C4-2B (cell line): ENCODE data around the gene FSTL4.

Source experiments
- H3K27ac ChIP-seq: fragments of 450-650 bp; 2 replicates; pipeline ENCODE4 v1.5.1; 2017
- CTCF ChIP-seq: fragments of 450-650 bp; conservative IDR thresholded peaks from 2 replicates; pipeline ENCODE4 v1.5.1; 2017; ENCODE audit warnings: mild to moderate bottlenecking
- ZFX ChIP-seq: fragments of 450-650 bp; IDR thresholded peaks from 2 replicates; pipeline ENCODE4 v1.6.1; 2017

The FSTL4 gene

GRCh38 chr5:133402775-133403174, 209.6 kb downstream of the FSTL4 start:
- TF ChIP-seq ZFX = no peak
- no peak for TF ChIP-seq CTCF
- H3K27ac ChIP-seq = no peak overlapping the region

DNA sequence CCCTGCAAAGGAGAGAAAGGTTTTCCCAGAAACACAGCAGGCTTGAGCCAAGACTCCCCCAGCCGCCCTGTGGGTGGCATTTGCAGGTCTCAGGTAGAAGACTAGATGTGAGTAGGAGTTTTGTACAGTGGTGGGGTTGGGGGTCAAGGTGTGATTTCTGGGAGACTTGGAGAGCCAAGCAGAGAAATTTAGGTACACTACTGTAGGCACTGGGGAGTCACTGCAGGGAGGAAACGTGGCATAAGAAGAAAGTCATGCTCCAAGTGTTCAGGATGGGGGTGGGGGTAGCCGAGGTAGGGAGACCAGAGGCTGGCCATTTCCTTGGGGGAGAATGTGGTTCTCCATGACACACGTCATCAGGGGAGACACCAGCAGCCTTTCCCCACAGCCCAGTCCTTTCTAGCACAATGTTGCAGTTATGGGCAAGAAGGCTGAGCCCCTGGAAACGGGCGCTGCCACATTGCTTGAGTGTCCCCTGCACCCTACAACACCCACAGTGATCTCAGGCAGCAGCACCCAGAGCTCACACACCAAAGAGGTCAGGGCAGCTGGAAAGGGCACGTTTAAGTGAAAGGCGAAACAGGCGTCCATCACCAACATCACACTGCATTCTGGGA, 210.5 kb downstream of the FSTL4 start:
- TF ChIP-seq ZFX (no peak), CTCF (no peak)
- H3K27ac ChIP-seq = no peak overlapping the region

- no peak overlapping the region for H3K27ac ChIP-seq
- TF ChIP-seq CTCF (no peak), ZFX (no peak)
Measured at GRCh38 chr5:133400831-133401351, 211.4 kb downstream of the FSTL4 start.

DNA sequence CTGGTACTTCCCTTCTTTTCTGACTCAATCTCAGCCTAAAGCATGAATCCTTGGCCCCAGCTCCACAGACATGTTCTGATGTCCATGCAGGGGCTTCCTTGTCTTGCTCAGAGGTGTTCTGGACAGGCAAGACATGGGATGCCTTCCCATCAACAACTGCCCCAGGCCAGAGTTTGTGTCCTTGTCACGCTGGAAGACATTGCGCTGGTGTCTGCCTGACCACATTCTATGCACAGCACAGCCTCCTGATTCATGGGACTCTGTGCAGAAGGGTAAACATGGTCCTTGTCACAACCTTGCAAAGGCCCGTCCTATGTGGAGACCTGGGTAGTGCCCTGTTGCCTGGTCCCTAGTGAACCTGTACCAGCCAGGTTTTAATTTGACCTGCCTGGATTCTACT, 212.2 kb downstream of the FSTL4 start:
- H3K27ac ChIP-seq = no peak overlapping the region
- TF ChIP-seq CTCF = no peak
- no peak for TF ChIP-seq ZFX

DNA sequence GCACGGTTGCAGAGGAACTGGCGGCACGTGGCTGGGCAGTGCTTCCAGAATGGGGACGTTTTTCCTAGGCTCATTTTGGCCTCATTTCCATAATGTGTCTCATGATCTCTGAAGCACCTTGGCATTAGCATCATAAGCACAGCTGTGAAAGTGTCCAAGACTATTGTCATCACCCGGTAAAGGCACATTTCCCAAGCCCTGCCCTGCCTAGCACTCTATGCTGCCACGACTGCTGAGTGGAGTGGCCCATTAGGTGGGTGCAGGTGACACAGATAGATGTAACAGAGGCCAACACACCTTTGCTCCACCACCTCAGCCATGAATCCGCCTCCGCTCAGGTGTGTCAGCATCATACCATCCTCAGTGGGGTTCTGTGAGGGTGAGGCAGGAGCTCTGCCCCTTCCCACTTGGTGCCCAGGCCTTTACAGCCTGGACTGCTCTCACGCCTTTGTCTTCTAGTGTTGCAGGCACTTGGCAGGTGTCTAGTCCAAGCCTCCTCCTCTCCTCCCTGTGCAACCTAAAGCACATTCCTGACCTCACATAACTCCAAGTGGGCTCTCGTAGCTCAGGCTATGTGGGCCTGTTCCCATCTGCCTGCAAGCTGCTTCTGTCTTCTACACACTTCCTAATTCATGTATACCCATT, 213.0 kb downstream of the FSTL4 start:
- H3K27ac ChIP-seq = no peak overlapping the region
- TF ChIP-seq CTCF (no peak), ZFX (no peak)

GRCh38 chr5:133398646-133399101, 213.7 kb downstream of the FSTL4 start:
- H3K27ac ChIP-seq = no peak overlapping the region
- TF ChIP-seq ZFX (no peak), CTCF (no peak)

- no peak for TF ChIP-seq CTCF
- TF ChIP-seq ZFX = no peak
- H3K27ac ChIP-seq = no peak overlapping the region
Measured at GRCh38 chr5:133397990-133398645, 214.2 kb downstream of the FSTL4 start.
